Ureter (tissue), 1 donor: ENCODE measurements around the gene RNF145. TPM values are rescaled to one million over a fixed set of nuclear protein-coding genes. Genes with fewer than 3 reads are reported as not detected.

Source experiments
- DNase-seq: peaks from one replicate; pipeline ENCODE4 v3.0.0-alpha.2; 2020; ENCODE audit warnings: low spot score
- total RNA-seq: library from RNA; stranded (reverse); gene quantifications from one replicate; pipeline ENCODE4 v1.2.4, GENCODE V29; 2023
- donor health status: DM: yes; HTN: yes; CAD: no.

The RNF145 gene
- total RNA-seq, 1 donor from 2014 or later: 96.1 TPM

DNA sequence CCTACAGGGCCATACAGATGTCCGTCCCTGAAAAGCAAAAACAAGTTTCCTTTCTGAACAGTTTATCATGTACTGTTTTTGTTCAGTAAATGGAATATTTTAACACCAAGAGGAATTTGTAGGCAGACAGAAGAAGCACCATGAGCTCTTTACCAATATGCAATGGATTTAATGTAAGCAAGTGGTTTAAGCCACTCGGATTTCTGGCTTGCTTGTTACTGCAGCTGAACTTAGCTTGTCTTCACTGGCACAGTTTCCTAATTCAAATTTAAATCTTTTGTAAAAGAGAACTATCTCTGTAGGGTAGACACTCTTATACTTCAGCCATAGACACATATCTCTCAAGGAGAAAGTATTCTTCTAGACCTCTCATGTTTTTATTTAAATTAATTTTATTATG is 96.9 kb downstream of the RNF145 start:
- DNase-seq: no peak

Other genes starting within 250 kb of the RNF145 start
- 28.6 TPM for gene EBF1, start 109.6 kb downstream of the RNF145 start, total RNA-seq
- gene UBLCP1, start 53.7 kb upstream of the RNF145 start, total RNA-seq: 28.9 TPM
- gene IL12B, start 120.9 kb upstream of the RNF145 start, total RNA-seq: not detected